Hematopoietic multipotent progenitor cell (in vitro differentiated cells): ENCODE data around the gene MAPKAP1. TPM values are rescaled to one million over a fixed set of nuclear protein-coding genes. Genes with fewer than 3 reads are reported as not detected.

Experiments used
- DNase-seq, 3 donors: peaks; one replicate each; pipeline ENCODE4 v3.0.0-alpha.2; 2011 to 2015; ENCODE audit warnings: low read depth in 2 of 3, low spot score in 2 of 3
- total RNA-seq: library from RNA; depleted of rRNA; stranded (reverse); fragments of >200 nt; gene quantifications from one replicate; pipeline ENCODE4 v1.2.3, GENCODE V29; 2012

MAPKAP1 gene
- total RNA-seq, 1 donor, result 52.2 TPM

DNA sequence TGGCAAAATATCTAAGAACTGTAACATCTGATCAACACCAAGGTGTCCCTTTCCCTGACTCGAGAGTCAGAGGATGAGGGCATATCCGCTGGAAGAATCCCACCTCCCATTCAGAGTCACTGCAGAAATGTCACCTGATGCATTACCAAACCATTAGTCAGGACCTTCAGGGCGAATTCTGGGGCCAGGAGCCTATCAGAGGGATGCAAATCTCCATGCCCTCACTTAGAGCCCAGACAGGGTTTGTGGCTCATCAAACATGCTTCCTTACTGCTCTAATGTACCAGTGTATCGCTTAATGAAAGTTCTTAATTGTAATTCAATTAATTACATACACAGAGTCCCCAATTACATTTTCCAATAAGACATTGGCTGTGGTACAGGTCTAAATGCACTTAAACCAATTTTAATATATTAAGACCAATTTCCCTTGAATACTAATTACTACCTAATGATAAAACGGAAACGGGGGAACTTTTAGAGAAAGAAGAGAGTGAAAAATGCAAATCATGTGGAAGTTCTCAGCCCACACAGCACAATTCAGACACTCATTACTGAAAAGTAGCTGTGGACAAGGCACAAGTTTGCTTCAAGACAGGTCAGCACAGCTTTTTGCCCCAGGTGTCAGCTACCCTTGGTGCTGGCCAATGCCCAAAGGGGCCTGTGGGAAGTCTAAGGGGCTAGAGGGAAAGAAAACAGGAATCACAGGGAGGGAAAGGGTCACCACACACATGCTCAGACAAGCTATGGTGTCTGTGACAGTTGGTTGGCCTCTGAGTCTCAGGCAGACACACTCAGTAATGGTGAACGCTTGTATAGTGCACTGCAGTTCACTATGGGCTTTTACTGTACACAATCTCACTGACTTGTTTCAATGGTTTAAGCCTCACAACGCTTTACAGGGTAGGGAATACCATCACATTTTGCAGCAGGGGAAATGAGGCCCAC is 211.6 kb downstream of the MAPKAP1 start:
- DNase-seq, result no peak

DNA sequence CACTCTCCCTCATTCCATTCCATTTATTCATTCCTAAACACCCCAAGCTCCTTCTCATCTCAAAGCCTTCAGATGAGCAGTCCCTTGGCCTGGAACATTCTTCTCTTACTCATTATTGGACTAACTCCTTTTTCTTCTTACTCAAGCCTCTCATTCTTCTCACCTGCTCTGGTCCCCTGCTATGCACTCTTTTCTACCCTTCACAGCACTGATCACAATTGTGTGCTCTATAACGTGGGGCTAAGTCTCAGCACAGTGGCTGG is 212.4 kb downstream of the MAPKAP1 start:
- DNase-seq, result no peak

DNA sequence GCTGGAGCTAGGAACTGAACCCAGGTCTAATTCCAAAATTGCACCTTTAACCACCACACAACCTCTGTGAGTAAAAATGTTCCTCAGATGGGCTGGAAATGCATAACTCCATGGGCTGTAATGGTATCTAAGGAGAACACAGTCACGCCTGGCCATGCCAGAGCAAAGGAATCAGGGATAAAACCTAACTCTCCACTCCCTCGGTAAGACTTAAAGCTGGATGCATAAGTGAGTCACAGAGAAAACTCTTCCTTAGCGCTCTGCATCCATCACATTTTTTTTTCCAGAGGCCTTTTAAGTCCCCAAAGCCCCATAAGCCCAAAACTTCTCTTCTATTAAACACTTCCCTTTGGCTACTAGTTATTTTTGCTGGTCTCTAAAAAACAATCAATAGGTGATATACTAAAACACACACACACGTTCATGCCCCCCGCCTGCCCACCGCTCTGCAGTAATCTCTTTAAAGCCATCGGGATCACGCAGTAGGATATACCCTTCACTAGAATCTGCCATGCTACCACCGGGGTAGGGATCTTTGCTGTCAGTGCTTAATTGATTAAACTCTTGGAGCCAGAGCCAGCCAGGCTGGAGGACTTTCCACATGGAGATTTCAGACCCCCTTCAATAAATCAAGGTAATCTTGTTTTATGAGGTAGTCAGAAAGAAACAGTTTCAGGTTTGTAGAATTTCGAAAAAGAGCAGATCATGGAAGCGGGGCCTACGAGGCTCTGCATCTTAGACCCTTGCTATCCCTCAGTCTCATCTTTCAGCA is 212.9 kb downstream of the MAPKAP1 start:
- no peak for DNase-seq

DNA sequence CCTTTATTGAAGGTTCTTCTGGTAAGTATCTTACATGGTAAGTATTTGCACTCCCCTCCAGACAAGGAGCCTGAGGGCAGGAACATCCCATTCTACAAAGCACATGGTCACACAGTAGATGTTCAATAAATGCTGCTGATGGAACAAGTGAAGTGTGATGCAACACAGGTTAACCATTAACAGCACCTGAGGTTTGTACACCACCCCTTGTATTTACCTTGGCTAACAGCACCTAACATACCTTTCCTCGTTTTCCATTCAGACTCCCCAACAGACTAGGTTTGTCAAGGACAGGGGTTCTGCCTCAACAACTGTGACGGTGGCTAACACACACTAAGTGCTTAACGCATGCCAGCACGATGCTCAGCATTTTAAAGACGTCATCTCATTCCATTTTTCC is 213.6 kb downstream of the MAPKAP1 start:
- DNase-seq, result no peak

DNA sequence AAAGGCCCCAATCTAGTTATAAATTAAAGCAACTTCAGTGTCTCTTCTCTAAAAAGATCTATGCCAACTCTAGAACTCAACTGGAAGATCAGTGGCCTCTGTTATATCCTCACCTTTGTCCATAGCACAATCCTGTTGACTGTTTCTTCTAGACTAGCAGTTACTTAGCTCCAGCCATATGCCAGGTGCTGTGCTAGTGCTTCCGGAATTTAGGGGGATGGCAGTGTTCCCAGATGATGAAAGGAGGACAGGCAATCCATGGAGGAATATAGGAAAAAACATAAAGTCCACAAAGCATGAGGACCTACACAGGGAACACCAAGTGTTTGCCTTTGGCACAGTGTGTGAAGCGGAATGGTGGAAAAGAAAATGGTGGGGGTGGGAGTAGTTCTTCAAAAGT is 214.3 kb downstream of the MAPKAP1 start:
- DNase-seq, result no peak

DNA sequence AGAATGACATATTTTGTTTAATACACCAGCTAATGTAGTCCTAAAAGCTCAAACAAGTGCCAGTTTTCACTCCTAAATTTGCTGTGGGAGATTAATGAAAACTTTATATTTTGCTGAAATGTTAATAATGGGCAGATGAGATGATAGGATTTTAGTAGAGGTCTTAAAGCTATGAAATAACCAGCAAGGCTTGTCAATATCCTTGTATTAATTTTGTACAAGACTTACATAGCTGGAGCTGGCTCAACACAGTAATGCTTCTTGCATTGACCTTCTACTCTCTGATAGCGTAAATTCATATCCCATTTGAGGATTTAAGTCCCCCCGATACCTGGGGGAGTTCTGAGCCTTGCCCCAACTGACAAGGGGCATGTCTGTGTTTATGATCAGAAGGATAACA is 219.2 kb downstream of the MAPKAP1 start:
- no peak for DNase-seq

DNA sequence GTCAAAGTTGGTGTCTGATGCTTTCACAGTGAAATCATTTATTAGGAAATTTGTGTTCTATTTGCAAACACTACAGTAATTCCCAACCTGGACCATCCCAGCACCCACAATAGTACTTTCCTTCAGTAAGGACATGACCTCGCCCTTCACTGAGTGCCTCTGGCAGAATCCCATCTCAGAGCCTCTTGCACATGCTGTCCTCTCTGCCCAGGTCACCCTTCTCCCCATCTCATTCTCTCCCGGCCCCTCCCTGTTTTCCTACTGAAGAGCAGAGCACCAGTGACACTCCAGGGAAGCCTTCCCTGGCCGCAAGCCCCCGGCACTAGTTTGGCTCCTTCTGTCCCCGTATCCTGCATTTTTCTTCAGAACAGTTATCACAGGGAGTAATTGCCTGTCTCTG is 220.4 kb downstream of the MAPKAP1 start:
- DNase-seq, result no peak

DNA sequence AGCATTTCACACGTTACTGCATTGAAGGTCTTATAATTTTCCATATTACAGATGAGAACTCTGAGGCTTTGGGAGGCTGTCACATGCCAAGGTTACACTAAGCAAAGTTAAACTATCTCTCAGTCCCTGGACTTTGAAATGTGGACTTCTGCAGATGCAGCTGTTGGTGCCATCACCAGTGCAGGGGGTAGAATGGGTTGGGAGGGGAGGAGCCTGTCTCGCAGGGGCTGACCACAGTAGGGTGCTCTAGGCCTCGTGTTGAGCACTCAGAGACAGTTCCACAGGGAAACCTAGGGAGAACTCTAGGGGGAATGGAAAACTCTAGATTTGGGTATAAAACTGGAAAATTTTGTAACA is 220.9 kb downstream of the MAPKAP1 start:
- DNase-seq, result no peak

DNA sequence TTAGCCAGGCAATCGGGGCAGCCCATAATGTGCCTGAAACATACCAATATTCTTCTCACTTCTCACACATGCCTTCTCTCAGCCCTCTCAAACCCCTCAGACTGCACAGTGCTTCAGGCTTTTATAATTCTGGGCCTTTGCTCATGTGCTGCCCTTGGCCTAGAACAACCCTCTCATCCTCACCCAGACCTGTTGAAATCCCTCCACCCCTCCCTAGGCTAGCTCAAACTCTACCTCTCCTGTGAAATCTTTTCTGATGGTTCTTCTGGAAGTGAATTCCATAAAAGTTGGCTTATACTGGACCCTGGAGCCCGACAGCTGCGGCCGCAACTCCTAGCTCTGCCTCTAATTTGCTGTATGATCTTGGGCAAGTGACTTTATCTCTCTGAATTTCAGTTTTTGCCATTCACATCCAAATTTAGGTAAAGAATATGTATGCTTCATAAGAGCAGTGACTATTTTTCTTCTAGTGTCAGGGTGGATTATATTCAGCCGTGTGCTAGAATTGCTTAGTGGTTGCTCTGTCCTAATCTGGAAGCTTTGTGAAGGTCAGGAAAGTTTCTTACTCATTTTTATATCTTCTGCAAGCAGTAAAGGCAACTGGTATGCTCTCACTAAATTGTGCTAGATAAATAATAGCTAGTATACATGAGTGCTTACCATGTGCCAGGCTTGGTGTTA is 221.4 kb downstream of the MAPKAP1 start:
- no peak for DNase-seq

DNA sequence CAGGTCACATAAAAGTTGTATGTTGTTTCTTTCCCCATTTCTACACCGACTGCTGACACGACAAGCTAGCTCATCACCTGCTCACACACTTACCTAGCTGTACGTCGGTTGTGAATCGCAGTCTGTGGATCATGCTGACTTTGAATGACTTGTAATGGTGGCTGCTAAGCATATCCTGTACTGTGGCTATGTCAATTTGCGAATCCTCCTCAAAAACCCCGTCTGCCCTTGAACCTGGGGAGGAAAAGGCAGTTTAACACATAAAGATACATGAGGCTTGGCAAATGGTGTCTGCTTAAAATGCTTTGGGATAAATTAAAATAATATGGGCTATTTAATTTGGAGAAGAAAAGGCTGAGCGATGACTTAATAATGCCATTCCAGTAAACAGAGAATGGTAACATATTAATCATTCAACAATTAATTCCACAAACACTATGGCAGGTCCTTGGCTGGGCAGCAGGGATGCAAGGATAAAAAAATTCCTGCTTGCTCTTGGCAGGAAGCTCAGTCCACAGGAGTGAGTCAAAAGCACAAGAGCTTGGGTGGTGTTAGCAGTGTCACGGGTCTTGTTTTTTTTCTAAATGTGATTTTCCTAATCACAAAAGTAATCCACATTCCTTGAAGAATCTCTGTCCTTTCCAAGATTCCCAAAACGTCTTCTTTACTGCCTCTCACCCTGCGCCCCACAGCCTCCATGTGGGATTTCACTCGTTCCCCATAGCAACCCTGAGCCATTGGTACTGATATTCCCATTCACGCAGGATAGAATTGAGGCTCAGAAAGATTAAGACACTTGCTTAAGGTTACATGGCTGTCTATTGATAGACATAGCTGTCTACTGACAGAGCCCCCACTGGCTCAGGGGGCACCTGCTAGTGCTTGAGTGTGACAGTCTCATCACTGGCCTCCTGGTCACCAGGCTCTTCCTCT is 222.4 kb downstream of the MAPKAP1 start:
- no peak for DNase-seq

DNA sequence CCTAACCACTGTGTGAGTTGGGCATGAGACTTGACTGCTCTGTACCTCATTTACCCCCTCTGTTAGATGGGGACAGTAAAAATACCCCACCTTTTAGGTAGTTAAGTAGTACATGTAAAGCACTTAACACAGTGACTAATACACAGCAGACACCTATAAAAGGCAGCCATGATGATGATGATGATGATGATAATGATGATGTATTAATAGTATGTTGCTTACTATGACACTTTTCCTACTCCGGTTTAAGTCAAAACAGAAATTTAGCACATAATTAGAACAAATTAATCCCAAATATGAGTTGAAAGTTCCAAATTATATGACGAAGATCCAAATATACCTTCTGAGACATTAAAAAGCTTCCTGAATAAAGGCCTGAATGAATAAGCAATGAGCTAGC is 223.3 kb downstream of the MAPKAP1 start:
- DNase-seq, result no peak

DNA sequence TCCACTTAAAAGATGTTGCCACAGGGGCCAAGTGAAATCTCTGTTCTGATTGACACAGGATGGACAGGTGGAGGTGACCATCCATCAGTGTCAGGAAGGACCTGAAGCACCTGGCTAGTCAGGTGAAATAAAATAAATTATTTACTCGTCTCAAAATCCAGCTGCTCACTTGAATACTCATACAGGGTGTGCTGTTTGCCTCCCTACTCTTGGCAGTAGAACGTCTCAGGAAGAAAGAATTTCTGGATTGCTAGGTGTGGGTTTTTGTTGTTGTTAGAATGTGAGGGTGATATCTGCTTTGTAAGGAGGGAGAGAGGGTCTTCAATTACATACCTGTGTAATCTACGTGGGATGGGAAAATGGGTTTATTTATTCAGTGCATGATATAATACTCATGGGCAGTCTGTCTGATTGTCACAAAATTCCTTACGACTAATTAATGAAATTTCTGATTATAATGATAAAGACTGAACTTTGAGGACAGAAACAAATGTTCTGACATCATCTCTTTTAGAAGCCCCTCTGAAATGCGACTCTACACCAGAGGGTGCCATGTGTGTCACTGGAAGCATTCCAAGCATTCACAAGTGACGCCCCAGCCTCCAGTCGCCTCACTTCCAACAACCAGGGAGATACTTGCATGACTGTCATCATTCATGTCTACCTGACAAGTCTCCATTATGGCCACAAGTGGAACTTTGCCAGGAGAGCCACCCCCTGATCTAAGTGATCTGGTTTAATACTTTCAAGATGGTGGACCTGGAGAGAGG is 227.0 kb downstream of the MAPKAP1 start:
- DNase-seq, result no peak

DNA sequence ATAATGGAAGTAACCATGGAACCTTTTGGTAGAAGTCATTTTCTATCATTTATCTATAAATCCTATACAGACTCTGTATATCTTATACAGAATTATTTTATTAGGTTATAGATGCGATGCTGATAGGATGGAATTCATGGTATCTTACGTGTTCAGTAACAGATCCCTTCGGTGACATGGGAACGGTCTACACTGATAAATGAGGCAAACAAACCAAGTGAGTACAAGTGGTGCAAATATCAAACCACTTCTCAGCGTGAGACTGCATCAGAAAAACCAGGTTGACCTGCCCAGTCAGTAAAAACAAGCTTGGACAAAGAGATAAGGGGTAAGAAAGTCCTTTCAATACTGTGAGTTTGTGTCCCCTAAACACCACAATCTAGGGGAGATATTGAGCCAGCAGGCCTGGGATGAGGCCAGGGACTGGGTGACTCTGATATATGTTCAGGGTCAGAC is 229.9 kb downstream of the MAPKAP1 start:
- no peak for DNase-seq

DNA sequence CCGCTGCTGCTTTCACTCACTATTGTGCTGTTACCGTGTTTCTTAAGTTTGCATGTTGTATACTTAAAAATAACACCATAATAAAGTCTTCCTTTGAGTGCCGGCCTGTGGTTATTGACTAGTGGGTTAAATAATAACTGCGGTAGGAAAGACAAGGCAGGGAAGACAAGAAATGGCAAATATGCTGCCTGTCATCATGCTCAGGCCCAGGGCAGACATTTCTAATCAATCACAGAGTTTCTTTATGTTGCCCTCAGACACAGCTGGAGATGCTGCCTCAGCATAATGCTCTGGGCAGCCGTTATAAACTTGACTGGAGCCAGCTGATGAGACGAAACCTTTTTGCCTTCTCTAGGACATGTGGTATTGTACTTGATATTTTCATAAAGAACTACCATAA is 230.4 kb downstream of the MAPKAP1 start:
- DNase-seq, result no peak

DNA sequence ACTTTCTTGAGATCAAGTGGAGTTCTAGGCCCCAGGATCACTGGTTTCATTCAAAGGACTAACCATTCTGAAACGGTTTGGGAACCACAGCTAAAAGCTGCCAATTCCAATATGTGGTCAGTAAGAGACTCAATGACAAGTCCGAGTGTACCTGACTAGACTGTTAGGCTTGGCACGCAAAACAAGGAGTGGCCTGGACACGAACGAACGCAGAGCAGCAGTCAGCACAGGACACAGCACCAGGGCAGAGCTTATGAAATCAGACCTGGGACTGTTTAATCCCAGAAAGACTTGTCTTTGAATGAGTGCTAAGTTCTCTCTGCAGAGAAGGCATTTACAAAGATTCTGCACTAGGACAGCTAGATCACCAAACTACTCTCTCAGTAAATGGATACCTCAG is 231.6 kb downstream of the MAPKAP1 start:
- no peak for DNase-seq

DNA sequence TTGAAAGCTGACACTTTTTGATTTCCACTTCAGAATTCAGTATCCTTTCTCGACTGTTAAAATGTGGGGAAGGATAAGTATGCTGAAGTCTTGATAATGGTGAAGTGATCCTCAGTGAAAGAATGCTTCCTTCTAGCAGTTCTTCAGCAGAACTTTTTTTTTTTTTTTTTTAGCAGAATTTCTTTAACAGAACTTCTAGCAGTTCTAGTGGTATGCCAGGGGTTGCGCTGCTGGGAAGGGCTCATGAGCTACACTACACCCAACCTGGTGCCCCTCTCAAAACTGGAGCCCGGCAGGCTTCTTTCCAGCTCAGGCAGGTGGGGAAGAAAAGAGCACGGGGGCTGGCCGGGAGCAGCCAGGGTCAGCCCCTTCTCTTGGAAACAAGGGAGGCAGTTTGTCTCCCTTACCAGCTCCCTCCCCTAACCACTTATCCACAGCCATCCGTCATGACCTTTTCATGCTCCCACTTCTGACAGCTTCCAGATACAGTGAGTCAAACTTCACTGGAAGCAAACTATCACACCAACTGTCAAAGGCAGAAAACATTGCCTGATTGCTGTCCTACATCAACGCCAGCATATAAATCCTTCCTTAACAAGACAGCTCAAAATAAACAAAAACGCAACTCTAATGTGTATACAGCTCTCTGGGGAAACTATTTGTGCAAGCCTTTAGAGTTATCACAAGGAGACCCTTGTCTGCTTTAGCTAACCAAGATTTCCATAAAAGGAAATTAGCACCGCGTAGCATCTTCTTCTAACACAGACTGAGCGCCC is 233.9 kb downstream of the MAPKAP1 start:
- no peak for DNase-seq

DNA sequence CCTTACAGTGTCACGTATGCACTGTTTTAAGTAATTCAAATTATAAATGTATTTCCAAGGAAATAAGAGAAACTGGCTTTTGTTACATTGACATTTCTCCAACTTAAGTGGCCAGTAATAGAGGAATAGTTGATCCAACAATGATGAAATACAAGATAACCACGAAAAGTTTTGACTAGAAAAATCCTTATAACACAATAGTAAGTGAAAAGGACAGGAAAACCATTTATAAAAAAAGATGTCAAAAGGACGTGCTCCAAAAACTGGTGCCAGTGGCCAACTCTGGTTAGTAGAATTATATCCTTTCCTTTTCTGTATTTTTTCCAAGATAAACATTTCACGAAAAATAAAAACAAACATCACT is 234.5 kb downstream of the MAPKAP1 start:
- DNase-seq, result no peak

DNA sequence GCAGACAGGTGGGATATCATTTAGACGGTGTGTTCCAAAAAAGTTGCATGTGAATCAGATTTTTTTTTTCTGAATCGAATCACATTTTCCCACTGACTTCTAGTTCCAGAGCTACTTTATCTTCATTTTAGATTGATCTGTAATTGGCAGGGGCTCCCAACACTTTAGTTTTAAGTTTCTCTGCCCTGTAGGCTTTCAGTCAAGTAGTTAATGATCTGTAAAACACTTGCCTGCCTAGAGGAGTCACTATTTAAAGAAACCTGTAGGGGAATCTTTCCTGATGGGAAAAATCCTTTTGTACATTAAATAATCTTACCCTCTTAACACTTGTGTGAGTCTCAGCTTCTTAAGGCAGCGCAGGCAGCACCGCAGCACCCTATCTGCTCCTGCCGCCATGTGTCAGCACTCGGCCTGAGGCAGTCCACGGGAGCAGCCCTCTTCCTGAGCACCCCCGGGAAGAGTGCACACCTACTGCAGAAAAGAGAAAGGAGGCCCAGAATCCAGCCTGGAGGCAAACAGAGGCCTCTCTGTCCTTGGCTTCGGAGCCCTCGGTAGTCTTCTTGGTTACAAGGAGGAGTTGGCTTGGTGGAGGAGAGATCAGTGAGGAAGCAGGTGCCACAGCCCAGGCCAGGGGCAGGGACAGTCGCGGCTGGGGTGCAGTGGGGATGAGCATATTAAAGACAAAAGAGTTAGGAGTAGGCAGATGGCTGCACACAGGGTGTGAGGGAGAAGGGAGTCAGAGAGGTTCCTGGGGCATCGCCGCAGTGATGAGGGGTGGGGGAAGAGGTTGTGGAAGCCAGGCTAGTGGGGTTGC is 236.0 kb downstream of the MAPKAP1 start:
- DNase-seq, result no peak
